GM12874 (cell line): ENCODE measurements around the gene PDIK1L.

Experiments
- TF ChIP-seq, protein P1 (sequence below): IDR thresholded peaks from 2 replicates; pipeline ENCODE4 v1.5.1; 2011; ENCODE audit warnings: low read depth, mild to moderate bottlenecking, control low read depth, low read length, moderate library complexity; ENCODE audit not compliant: insufficient read depth

Gene PDIK1L

DNA sequence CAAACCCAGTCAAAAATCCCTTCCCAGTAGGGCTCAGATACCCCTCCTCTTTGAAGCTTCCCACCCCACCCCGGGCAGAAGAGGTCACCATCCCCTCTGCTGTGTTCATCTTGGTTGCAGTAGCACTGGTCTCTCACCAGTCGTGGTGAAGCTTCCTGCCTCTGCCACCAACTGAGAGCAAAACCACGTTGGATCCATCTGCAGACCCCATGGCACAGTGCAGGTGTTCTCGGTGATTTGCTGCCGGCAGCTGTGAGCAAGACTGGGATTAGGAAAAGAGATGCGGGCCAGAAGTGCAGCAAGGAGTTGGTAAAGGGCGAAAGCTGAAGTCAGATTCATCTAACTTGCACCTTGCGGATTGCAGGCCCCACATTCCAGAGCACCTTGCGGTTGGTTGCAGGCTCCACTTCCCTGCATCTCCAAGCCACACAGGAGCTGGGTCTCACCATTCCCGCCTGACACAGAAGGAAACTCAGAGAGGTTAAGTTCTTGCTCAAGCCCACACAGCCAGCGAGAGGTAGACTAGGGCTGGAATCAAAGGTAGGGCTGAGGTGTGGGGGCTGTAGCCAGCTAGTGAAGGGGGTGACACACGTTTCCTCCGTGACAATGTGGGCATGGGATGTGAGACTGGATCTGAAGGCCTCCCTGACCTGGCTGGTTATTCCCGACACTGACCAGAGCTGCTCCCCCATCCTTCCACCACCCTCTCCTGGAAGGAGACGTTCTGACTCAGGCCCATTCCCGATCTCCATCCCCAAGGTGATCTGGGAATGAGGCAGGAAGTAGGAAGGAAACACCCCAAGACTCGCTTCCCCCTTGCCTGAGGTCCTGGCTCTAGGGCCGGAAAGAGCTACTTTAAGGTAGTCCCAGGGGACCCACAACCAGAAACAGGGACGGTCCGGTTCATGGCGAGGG is 44.0 kb downstream of the PDIK1L start:
- TF ChIP-seq, protein P1, sequence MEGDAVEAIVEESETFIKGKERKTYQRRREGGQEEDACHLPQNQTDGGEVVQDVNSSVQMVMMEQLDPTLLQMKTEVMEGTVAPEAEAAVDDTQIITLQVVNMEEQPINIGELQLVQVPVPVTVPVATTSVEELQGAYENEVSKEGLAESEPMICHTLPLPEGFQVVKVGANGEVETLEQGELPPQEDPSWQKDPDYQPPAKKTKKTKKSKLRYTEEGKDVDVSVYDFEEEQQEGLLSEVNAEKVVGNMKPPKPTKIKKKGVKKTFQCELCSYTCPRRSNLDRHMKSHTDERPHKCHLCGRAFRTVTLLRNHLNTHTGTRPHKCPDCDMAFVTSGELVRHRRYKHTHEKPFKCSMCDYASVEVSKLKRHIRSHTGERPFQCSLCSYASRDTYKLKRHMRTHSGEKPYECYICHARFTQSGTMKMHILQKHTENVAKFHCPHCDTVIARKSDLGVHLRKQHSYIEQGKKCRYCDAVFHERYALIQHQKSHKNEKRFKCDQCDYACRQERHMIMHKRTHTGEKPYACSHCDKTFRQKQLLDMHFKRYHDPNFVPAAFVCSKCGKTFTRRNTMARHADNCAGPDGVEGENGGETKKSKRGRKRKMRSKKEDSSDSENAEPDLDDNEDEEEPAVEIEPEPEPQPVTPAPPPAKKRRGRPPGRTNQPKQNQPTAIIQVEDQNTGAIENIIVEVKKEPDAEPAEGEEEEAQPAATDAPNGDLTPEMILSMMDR: no peak

DNA sequence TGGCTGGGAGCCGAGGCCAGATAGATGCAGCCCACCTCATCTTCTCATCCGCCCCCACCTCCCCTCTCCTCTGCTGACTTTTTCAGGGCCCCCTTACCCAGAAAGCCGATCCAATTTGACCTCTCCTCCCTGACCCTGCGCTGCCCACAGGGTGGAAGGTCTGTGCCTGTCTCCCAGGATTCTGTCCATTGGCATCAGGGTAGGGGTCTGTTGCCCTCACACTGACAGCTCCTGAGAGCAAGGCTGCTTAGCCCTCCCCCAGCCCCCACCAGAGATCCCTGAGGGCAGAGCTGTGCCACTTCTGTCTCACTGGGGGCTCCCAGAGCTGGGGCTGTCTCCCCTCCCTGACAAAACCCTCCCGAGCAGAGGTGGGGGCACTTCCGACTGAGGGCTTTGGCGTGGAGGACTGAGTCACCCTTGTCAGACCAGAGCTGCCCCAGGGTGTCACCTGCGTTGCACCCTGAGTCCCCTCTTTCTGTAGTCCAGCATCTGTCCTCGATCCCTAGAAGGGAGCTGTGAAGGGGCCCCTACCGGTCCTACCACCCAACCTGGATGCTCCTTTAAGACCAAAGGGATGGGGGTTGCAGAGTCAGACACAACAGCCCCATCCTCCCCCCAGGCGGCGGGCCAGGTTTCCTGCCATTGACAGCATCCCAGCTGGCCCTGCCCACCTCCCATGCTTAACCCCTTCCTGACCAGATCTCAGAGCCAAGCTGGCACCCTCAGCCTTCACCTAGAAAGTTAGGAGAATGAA is 44.8 kb downstream of the PDIK1L start:
- TF ChIP-seq, protein P1: no peak

DNA sequence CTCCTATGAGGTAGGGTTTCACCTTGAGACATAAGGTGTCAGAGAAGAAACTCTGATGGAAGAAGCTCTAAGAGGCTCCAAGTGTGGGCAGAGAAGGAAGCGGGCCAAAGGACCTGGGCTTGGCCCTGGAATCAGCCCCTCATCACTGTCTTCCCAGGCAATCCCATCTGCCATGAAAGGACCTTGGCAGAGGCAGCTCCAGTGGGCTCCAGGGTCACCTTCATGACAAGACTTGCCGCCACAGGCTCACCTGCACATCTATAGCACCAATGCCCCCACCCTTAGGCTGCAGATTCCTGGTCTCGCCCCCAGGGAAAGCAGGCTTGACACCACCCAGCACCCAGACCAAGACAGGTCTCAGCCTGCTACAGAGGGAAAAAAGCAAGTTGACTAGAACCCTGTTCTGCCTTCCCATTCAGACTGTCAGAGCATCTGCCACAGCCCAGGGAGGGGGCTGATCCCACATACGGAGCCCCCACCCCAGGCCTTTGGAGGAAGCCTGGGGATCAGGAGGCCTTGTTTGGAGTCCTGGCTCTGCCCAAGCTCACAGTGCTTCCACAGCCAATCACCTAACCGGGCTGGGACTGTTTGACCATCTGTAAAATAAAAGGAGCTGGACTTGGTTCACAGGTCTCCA is 46.8 kb downstream of the PDIK1L start:
- TF ChIP-seq, protein P1: no peak

DNA sequence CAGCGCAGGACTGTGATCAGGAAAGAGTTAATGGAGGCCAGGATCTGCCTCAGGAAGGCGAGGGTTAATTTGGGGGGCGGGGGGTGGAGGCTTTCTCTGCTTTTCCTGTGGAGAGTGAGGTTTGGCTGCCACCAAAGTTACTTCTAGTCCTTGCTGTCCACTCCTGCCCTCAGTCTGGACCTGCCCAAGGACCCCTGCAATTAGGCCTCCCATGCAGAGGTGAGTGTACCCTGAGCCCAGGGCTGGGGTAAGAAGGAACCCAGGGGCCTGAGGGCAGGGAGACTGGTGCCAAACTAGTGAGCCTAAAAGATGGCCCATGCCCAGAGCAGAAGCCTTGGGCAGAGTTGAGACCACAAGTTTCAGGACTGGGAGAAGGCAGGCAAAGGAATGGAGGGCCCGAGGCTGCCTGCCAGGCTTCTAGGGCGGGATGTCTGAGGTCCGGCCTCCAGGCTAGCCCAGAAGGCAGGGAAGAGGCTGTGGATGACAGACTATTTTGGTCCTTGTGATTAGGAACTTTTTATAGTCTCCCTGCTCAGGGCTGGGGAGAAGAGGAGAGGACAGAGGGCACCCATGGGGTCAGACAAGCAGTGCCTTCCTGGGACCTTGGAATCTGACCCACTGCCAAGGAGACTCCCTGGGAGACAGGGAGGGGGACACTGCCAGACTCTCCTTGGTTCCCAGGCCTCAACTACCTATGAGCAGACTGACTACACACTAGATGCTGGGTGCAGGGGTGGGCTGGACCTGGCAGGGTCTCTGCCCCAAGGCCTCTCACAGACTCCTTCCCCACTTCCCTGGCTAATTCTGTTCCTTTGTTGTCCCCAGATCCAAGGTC is 47.5 kb downstream of the PDIK1L start, which contains the start of gene FAM110D:
TSS of gene FAM110D (plus strand) at position 172 of the 835 bp plus-strand sequence. CDS start 2,213 bp downstream, outside the sequence.
- TF ChIP-seq, protein P1: no peak

DNA sequence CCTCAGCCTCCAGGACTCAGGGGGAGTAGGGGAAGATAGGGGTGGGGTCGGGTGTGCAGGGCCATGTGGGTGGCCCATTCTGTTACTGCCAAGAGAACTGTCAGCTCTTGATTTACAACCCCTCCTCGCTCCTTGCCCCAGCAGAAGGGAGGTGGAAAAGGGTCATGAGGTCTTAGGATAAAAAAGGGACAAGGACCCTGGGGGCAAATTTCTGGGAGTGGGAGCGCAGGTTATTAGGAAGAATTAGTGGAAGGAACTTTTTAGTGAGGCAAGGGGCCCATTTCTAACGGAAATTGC is 48.1 kb downstream of the PDIK1L start:
- TF ChIP-seq, protein P1: no peak

DNA sequence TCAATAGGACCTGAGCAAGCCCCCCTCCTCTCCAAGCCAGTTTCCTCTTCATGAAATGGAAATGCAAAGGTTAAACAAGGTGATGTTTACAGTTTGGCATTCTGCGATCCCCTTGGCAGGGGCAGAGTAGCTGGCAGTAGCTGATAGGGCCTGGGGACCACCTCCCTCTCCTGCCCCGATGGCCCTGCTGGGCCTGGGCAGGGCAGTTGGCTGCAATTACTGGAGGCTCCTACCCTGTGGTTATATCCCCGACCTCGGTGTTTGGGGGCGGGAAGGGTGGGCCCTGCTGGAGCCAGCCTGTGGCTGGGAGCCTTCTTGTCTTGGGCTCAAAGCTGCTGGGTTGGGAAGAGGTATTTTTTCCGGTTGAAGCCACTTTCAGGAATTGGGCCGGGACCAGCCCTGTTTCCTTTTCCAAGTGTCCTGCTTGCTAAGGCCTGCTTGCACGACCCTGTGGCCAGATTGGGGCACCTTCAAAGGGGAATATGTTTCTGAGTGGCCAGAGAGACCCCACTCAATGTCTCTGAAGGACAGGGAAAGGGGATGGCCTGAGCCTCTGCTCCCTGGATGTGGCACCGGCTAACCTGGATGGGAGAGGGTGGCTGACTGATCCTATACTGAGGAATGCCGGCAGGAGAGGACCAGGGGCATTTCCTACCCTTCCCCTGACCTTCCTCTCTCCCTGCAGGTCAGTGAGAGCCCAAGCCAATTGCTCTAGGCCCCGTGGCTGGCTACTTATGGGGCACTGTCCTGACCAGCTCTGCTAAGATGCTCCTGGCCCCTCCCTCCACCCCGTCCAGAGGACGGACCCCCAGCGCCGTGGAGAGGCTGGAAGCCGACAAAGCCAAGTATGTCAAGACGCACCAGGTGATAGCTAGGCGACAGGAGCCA is 49.1 kb downstream of the PDIK1L start:
- TF ChIP-seq, protein P1: no peak
